Stimulated activated CD4-positive, alpha-beta T cell treated with anti-CD3 and anti-CD28 coated beads, Interleukin-1b, Interleukin-23, amount 100 ng/mL, for 1 hour (primary cell): Measurements from ENCODE around the gene LRMDA.
"Not testable (repeated sequence)": the region's sequence is repeated elsewhere in the genome, so short reads cannot be mapped to it uniquely, and the experiment has no call there.

Experiments
- DNase-seq, 2 donors: peaks; one replicate each; pipeline ENCODE4 v3.0.0-alpha.2; 2020; ENCODE audit warnings: low read depth in 2 of 2

LRMDA gene

DNA sequence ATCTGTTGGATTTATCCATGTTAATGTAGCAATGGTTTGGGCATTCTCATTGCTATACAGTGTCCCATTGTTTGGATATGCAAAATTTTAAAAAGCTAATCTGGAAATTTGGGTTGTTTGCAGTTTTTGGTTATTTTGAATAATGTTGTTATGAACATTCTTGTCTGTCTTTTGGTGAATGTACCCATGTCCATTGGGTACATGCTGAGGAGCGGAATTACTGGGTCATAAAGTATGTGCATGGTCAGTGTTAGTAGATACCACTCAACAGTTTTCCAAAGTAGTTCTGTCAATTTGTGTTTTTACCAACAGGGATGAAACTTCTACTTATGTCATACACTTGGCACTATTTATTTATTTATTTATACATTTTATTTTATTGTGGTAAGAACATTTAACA is 153.9 kb downstream of the LRMDA start:
- DNase-seq, result no peak

DNA sequence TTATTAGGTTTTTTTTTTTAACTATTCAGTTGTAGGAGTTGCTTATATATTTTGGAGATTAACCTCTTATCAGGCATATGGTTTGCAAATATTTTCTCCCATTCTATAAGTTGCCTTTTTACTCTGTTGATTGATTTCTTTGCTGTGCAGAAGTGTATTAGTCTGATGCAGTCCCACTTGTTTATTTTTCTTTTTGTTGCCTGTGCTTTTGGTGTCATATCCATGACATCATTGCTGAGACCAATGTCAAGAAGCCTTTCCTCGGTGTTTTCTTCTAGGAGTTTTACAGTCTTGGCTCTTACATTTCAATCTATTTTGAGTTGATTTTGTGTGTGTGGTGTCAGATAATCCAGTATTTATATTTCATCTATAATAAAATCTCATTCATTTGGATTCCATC is 155.4 kb downstream of the LRMDA start:
- DNase-seq, result no peak

DNA sequence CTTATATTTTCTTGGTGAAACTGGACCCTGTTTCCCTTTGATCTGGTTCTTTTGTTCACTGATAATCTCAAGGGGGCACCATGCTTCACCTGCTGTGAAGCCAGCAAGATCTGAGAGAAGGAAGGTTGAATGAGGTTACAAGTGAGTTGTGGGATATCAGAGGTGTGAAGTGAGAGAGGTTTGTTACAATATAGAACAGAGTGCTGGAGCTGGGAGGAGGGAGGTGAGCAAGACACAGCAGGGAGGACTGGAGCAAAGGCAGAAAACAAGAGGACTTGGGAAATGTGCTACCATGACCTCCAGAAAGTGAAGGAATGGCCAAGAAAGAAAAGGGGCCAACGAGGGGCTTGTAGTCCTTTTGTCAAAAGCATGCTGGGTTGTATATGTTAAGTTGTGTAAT is 156.6 kb downstream of the LRMDA start:
- no peak for DNase-seq

DNA sequence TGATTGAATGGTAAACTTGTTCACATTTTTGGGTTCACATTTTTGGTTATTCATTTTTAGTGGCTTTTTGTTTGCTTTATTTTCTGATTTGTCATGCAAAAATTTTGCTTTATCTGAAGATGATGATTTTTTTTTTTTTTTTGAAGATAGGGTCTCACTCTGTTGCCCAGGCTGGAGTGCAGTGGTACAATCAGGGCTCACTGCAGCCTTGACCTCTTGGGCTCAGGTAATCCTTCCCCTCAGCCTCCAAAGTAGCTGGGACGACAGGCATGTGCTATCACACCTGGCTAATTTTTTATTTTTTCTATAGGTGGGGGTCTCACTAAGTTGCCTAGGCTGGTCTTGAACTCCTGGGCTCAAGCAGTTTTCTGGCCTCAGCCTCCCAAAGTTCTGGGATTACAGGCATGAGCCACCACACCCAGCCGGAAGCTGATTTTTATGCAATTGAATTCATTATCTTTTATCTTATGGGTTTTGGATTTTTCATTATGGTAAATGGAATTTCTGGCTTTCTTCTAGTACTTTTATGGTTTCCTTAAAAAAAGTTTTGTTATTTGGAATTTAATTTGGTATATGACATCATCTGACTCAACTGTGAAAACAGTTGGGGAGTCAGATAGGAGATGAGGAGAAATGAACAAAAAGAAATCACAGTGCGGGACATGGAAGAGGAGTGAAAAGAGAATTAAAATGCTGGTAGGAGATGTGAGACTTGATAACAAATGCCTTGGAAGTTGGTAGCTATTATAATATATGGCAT is 158.7 kb downstream of the LRMDA start:
- DNase-seq, result no peak

DNA sequence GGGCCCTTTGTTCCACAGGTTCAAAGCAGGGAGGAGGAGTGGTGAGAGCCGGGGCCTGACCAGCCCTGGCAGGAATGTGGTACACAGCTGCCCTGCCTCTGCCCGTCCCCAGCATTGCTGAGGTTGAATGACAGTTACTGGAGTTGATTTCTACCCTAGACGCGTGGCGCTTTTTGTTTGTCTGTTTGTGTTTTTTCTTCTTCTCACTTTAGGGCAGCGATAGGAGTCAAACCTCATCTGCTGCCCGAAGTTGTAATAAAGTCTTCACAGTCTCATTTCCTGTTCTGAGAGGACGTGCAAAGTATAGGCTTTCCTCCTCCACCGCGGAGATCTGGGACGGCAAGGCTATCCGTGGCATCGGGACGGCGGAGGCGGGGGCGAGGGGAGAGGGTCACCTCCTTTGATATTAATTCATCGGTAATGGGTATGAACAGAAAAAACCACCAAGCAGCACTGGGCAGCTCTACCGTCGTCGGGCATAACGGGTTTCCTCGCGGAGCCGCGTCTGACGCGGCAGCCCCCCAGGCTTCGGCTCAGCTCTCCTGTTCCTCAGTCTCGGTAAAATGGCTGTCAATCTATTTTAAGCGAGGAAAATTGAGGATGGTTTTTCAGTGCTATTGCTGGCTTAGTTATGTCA is 160.8 kb downstream of the LRMDA start:
- no peak for DNase-seq

DNA sequence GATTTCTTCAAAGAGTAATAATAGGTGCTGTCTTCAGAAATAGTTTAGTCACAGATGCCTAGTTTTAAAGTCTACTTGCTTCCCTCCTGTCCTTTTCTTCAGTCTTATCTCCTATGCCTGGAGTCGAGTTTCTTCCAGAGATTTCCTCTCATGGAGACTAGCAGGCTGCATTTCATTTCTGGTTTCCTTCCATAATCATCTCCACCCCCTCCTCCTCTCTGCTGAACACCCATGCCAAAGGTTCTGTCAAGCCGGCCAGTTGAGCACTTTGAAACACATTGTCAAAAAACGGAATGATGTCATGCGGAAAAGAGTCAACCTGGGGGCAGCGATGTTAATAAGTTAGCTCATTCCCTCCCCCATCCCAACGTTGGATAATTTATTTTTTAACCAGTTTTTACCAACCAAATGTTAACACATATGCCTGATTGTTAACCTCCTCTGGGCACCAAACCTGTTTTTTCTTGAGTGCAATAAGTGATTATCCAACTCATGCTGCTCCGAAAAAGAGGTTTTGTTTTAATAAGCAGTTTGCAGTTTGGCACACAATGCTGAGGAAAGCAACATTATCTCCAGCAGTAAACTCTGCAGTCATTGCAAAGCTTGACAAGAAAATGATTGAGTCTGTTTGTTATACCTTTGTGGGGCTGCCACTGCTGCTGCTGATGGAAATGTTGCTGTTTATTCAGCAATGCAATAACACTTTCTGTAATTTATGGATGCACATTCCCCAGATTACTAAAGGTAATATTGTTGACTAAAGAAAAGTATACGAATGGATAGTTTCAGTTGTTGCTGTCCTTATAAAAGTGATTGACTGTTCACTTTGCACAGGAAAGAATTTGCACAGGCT is 161.6 kb downstream of the LRMDA start:
- no peak for DNase-seq

DNA sequence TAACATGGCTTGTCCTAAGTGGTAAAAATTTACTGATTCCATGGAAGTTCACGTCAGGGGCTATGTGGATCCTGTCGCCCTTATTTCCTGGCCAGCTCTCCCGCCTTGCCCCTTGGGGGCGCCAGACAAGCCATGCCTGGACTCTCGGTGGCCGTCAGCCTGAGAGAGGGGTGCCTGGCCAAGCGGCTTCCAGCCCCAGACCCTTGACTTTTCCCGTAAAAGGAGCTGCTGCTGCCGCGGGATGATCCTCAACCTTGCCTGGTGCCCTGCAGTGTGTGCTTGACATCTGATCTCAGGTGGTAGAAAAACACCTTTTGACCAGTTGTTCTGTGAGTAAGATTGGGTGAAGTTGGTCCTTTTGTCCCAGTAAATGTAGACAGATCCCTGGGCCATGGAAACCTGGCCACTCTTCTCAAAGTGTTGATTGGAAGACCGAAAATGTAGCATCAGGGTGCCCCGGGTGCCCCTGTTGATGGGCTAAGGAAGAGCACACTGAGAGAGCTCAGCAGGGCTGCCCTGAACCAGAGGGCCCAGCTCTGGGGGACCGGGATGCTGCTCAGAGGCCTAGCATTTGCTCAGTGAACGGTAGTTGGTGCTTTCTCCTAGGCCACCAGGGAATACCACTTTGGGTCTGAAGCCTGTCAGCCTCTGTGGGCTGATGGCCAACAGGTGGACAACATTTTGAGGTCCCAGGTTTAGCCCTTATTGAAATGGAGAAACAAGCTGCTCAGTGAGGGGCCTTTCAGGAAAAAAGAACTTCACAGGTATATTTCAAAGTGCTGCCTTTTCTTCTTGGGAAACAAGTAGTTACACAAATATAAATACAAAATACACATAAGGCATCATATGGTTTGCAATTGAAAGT is 162.5 kb downstream of the LRMDA start:
- DNase-seq, result no peak

DNA sequence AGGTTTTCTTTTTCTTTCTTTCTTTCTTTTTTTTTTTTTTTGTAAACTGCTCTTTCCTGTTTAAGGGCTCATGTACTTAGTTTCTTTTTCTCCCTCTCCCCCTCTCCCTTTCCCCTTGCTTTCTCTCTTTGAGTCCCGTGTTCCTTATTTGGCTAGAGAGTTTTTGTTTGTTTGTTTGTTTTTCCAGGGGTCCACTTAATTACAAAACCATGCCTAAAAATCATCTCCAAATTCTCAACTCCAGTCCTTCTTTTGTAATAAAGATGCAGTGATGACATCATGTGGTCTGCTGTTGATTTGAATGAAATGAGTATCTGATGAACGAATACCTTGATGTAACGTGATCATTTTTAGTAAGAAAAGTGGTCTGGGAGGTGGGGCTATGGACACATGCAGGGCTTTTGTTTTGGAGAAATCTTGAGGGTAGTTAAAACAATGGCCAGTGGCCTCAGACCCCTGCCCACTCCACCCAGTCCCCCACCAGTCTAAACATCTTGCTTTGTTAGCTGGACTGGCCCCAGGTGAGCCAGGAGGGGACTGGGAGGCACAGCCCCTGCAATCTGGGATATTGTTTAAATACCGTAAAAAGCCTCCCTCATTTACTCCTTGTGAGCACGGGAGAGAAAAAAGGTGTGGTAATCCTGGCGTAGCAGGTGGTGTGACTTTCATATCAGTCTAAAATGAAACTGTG is 165.7 kb downstream of the LRMDA start:
- DNase-seq, result no peak

DNA sequence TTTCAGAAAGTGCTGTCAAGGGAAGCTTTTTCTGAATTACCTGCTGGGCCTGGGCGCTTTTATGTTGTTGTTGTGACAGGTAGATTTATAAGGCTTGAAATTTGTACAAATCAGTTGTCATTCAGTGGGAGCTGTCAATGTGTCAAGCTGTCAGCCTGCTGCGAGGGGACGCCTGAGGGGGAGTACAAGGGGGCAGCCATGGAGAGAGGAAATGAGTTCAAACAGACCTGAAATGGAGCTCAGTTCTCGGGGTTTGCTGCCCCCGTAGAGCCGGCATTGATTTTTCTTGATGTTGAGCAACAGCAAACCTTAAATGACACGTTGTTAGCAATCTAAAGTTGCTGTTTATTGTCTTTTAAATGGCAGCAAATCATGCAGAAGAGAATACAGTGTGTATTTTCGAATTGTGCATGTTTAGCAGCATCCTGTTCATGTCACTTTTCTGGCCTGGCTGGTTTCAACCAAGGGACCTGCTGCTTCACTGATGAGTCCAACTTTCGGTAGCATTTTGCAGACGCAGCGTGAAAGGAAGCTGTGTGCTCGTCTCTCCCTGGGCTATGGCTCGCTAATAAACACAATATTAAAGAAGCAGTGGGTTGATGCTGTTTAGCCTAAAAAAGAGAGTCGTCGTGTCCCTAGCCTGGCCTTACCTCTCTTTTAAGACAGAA is 166.5 kb downstream of the LRMDA start:
- no peak for DNase-seq

DNA sequence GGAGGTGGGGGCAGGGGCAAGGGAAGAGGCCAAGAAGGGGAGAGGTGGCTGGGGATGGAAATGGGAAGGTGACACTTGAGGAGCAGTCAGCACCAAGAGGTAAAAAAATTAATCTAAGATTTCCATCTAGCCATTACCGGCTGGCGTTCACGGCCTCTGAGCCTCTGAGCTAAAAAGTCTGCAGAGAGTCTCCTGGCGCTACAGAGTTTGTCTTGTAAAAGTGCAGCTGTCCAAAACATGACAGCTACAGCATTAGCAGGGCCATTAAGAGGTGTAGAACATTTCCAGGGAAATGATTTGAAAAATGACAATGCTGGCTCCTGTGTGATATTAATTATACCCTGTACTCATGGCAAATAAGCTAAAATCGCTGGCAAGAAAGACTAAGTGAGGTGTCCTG is 167.6 kb downstream of the LRMDA start:
- no peak for DNase-seq

DNA sequence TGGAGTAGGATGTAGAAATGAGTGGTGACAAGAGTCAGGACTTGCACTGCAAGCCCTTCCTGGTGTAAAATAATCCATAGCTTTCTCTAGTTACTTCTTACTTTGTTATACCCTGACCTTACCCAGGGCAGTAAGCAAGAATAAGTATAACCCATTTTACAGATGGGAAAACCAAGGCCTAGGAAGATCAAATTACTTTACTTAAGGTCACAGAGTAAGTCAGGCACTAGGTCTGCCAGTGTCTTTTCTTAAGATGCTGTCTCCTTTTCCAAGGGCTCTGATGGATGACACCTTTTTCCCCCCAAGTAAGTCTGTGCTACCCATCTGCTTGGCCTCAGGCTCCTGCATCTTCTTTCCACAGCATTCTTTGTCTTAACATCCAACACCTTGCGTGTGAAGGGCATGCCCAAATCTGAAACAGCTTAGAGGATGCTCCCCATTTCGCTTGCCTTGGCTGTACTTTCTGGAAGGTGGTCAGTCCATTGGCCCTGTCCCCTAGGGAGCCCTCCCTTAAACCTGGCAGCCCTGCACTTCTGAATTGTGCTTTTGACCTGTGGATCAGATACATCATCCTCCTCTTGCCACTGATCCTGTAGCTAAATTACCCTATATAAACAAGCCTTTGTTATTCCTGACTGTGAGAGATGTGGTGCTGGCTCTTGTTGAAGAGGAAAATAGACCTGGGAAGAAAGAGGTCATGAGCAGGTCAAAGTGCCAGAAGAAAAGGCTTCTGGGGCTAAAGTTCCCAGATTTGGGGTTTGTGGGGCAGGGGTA is 168.6 kb downstream of the LRMDA start:
- DNase-seq, result no peak

DNA sequence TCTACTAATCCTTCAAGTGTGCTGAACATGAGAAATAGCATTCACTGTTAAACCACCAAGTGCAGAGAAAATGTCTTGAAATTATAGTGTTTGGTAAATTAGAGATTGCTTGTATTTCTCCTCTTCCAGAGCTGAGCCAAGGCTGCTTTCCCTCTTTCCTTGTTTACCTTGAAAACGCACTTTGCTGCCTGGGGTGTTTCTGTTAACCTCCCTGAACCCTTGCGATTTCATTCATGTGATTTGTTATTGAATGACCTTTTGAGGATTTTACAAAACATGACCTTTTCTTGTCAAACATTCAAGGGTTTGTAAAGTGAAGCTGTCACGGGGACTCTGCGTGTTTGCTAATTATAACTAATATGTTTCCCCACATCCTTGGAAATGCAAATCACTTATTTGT is 169.4 kb downstream of the LRMDA start:
- DNase-seq, result no peak

DNA sequence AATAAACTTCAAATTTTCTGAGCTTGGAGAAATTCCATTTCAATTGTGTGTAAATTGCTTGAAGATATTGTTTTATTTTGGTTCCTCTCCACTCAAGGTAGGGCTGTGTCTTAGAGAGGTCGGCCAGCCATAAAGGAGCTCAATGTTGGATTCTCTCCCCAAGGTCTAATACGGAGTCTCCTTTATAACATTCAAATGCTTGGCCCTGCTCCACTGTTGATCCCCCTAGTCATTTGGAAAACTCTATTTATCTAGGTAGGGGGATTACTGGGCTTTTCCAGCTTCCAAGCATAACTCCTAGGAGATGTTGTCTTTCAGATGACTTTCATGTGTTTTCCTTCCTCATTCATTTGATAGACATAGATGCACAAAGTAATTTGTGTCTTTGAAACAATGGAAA is 170.9 kb downstream of the LRMDA start:
- no peak for DNase-seq

DNA sequence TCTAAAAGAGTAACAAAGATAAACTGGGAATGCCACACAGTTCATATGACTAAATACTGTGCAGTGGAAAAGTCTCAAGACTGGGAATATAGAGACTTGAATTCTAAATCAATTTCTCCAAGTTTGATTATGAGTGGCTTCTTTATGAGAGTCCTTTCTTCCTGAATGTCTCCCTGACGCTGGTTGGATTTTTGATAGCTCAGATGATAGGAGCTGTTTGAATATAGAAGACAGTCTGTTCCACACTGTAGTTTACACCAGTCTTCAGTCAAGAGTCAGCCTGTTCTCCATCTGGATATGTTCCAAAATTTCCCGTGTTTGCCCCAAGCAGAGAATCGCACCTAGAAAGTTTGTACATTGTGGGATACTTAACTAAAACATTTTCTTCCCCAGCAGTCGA is 173.7 kb downstream of the LRMDA start:
- DNase-seq, result no peak

DNA sequence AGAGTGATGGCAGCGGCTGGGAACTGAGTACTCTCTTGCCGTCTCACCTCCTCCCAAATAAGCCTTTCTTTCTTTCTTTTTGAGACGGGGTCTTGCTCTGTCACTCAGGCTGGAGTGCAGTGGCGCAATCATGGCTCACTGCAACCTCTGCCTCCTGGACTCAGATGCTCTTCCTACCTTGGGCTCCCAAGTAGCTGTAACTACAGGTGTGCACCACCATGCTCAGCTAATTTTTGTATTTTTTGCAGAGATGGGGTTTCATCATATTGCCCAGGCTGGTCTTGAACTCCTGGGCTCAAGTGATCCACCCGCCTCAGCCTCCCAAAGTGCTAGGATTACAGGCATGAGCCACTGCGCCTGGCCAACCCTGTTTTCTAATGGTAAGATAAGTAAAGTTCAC is 174.4 kb downstream of the LRMDA start:
- not testable (repeated sequence) for DNase-seq

DNA sequence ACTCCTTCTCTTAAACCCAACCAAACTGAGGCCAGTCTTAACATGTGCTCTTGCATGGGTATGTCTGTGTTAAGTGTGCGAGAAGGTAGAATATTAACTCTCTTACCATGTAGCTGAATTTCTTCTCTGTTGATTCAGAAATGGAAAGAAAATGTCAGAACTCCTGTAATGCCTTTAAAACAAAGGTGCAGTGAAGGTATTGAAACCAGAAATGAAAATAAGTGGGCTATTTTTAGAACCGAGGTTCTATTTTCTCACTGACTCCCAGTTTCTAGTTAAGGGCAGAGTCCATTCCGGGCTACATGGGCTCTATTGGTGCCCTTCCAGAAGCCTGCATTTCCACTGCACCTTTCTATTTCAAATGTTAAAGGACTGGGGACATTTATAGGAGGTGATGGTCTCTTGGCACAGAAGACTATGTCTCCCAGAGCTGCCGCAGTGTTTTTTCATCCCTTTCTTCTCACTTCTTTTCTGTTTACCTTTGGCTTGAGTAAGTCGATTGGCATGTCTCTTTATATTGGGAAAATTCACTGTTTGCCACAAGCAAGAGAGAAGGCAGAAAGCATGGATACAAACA is 174.9 kb downstream of the LRMDA start:
- DNase-seq, result no peak

DNA sequence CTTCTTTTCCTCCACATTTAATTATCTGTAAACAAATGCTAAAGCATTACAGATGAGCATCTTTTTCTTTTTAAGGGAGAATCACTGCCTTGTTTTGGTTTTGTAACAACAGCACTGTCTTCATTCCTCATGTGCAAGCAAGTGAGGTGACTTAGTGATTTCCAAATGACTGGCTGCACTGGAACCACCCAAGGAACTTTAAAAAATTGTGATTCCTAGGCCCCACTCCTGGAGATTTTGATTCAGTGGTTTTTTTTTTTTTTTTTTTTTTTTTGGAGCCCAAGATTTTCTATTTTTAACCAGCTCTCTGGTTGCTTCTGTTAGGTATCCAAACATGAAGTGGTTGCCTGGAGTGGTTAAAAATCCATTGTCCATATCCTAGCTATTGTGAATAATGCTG is 176.2 kb downstream of the LRMDA start:
- no peak for DNase-seq

DNA sequence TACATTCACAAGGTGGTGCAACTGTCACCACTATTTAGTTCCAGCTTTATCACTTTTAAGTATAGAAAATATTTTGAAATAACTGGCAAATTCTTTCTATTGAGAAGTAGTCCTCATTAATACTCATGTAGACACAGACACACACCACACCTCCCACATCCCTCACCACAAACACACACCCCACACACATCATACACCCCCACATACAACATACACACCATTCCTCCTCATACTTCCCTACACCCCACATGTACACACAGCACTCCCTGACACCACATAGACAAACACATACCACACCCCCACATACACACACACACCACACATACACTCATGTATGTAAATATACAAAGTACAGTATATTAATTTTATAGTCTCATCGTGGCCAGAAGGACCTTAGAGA is 178.8 kb downstream of the LRMDA start:
- DNase-seq, result no peak

DNA sequence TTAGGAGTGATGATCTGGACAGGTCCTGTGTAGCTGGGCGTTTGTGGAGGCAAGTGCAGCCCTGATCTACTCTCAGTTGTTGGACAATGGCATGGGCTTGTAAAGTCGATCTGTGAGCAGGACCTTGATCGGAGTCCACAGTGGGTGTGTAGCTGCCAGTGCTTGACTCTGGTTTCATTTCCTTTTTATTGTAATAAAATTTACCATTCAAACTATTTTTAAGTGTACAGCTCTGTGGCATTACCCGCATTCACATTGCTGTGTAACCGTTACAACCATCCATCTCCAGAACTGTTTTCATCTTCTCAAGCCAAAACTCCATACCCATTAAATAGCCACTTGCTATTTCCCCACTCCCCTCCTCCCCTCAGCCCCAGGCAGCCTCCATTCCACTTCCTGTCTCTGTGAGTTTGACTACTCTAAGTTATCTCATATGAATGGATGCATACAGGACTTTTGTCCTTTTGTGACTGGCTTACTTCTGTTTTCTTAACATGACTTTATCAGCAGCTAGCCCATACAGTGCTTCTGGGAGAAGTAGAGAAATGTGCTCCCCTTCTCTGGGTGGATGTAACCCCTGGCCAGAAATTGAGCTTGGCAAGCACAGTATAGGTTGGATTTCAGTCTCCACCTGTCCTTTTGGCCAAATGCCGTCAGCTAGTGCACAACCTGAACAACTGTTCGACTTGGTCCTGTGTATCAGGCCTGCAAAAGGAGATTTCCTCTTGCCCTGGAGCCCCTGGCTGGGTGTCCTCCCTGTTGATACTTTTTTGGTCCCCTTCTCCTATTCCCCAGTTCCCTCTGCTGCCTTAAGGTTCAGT is 180.0 kb downstream of the LRMDA start:
- no peak for DNase-seq
